ENCODE measurements around the gene FRAT1. TPM values are rescaled to one million over a fixed set of nuclear protein-coding genes. Genes with fewer than 3 reads are reported as not detected.

The FRAT1 gene
- total and polyA plus RNA-seq, 2 donors (not counting 3 experiments of a cell fraction or from before 2014, with no cell fraction given): 2.2 to 3.2 TPM

GRCh38 chr10:97321032-97321803 lies 2.1 kb downstream of the FRAT1 start:
- Histone ChIP-seq H3K9me3 (replicated peaks; ENCODE audit: control insufficient read depth, insufficient read depth, low read length) (no peaks in the 10 kb centered on the region), H3K9me1 (replicated peaks; ENCODE audit: control insufficient read depth, extremely low read depth, insufficient read depth, low read length) (no peaks in the 10 kb centered on the region), H4K20me1 (replicated peaks; ENCODE audit: control insufficient read depth, extremely low read depth, insufficient read depth, low read length) (no peaks in the 10 kb centered on the region), H3K27me3 (ENCODE audit: control insufficient read depth in 2 of 2, insufficient read depth in 2 of 2, low read length in 2 of 2) (no peaks in the 10 kb centered on the region), H3K27ac (ENCODE audit: insufficient read depth, low read depth, low read length) (no peak overlapping the region), H3K4me2 (ENCODE audit: insufficient read depth, low read length) (peak overlapping the region; percentile 95), H3K79me2 (ENCODE audit: control insufficient read depth, insufficient read depth, low read length) (no peaks in the 10 kb centered on the region), H3K36me3 (ENCODE audit: control insufficient read depth in 2 of 2, extremely low read depth in 1 of 2, insufficient read depth in 2 of 2, low read length in 2 of 2) (no peaks in the 10 kb centered on the region), H3K4me1 (ENCODE audit: control insufficient read depth, extremely low read depth, insufficient read depth, low read length) (peaks cover 15% of the 10 kb centered on the region), H3K4me3 (replicated peaks in 1 of 3; ENCODE audit: insufficient read depth in 1 of 3, low read depth in 1 of 3, low read length in 3 of 3) (peak overlapping the region in 1 of 3 experiments; percentile 43), H3K9ac (replicated peaks; ENCODE audit: extremely low read depth, insufficient read depth, low read length) (no peak overlapping the region), H2AFZ (ENCODE audit: low read depth, low read length) (peak overlapping the region; percentile 43)
- no TSS peak for BruUV-seq (replicated peaks)
- TF ChIP-seq POLR2AphosphoS5 (IDR thresholded peaks at IDR 0.05; ENCODE audit: insufficient read depth, low read depth, low read length) (no peak), GATA2 (IDR thresholded peaks at IDR 0.05; ENCODE audit: insufficient read depth, insufficient read length, low read depth, low read length) (no peak), MAX (IDR thresholded peaks at IDR 0.05; ENCODE audit: insufficient read depth, insufficient read length) (no peak), JUN (IDR thresholded peaks at IDR 0.05; ENCODE audit: borderline replicate concordance, insufficient read depth, insufficient read length, low read depth) (no peak), EZH2 (IDR thresholded peaks at IDR 0.05; ENCODE audit: borderline replicate concordance, low read depth, low read length, severe bottlenecking) (no peak), FOS (IDR thresholded peaks at IDR 0.05; ENCODE audit: borderline replicate concordance, insufficient read depth, low read length) (no peak), MYC (IDR thresholded peaks at IDR 0.05; ENCODE audit: low read depth, low read length) (no peak), POLR2A (IDR thresholded peaks at IDR 0.05; ENCODE audit: low read depth, low read length) (no peak)
- TF ChIP-seq, protein P1, sequence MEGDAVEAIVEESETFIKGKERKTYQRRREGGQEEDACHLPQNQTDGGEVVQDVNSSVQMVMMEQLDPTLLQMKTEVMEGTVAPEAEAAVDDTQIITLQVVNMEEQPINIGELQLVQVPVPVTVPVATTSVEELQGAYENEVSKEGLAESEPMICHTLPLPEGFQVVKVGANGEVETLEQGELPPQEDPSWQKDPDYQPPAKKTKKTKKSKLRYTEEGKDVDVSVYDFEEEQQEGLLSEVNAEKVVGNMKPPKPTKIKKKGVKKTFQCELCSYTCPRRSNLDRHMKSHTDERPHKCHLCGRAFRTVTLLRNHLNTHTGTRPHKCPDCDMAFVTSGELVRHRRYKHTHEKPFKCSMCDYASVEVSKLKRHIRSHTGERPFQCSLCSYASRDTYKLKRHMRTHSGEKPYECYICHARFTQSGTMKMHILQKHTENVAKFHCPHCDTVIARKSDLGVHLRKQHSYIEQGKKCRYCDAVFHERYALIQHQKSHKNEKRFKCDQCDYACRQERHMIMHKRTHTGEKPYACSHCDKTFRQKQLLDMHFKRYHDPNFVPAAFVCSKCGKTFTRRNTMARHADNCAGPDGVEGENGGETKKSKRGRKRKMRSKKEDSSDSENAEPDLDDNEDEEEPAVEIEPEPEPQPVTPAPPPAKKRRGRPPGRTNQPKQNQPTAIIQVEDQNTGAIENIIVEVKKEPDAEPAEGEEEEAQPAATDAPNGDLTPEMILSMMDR (IDR thresholded peaks at IDR 0.05; ENCODE audit: extremely low read depth in 1 of 2, insufficient read depth in 1 of 2, low read depth in 1 of 2, low read length in 2 of 2): no peak
- dilution Hi-C loops (cut with MboI; ENCODE audit: extremely low pct_ligation_motif_present, low sequenced_read_pairs): no loop called here
- ChIA-PET POLR2A (no interaction called here), CTCF (interaction anchor here (4.3 kb wide), 1 partner anchor 12 kb away, joined by 23 read pairs; no protein-coding TSS in a partner anchor)
- FAIRE-seq (no peak), DNase-seq (ENCODE audit: low read depth, low spot score) (peak; percentile 26)
- intact Hi-C loops (cut with micrococcal nuclease): loop anchor here (1.0 kb wide), 1 partner anchor 11 kb away; no protein-coding TSS in a partner anchor

Data from endothelial cell of umbilical vein (primary cell).